CD4-positive, alpha-beta T cell treated with Interleukin-10 for 1 hour (primary cell): ENCODE data around the gene MAP1LC3B2.

Experiments
- DNase-seq: peaks from one replicate; pipeline ENCODE4 v3.0.0-alpha.2; 2020

The MAP1LC3B2 gene

GRCh38 chr12:116538076-116538591 lies 21.0 kb upstream of the MAP1LC3B2 start:
- DNase-seq = no peak

- no peak for DNase-seq
Observed at GRCh38 chr12:116538682-116539305, 20.4 kb upstream of the MAP1LC3B2 start.

- DNase-seq = no peak
Observed at GRCh38 chr12:116539361-116539771, 19.8 kb upstream of the MAP1LC3B2 start.

- DNase-seq = no peak
Observed at GRCh38 chr12:116539905-116540482, 19.2 kb upstream of the MAP1LC3B2 start.

- DNase-seq = no peak
Observed at GRCh38 chr12:116540622-116541152, 18.5 kb upstream of the MAP1LC3B2 start.

- no peak for DNase-seq
Observed at GRCh38 chr12:116541547-116542344, 17.4 kb upstream of the MAP1LC3B2 start.

- DNase-seq = no peak
Observed at GRCh38 chr12:116542345-116542956, 16.7 kb upstream of the MAP1LC3B2 start.

- DNase-seq = no peak
Observed at GRCh38 chr12:116544656-116545055, 14.5 kb upstream of the MAP1LC3B2 start.

GRCh38 chr12:116545144-116545543 lies 14.0 kb upstream of the MAP1LC3B2 start:
- no peak for DNase-seq

- no peak for DNase-seq
Observed at GRCh38 chr12:116545936-116546335, 13.2 kb upstream of the MAP1LC3B2 start.

GRCh38 chr12:116547955-116548501 lies 11.2 kb upstream of the MAP1LC3B2 start:
- no peak for DNase-seq

GRCh38 chr12:116549993-116550392 lies 9.2 kb upstream of the MAP1LC3B2 start:
- DNase-seq = no peak

GRCh38 chr12:116551151-116551550 lies 8.0 kb upstream of the MAP1LC3B2 start:
- DNase-seq = no peak

GRCh38 chr12:116551619-116551951 lies 7.6 kb upstream of the MAP1LC3B2 start:
- DNase-seq = no peak

- no peak for DNase-seq
Observed at GRCh38 chr12:116551952-116552772, 7.0 kb upstream of the MAP1LC3B2 start.

- DNase-seq = no peak
Observed at GRCh38 chr12:116552773-116553373, 6.3 kb upstream of the MAP1LC3B2 start.

GRCh38 chr12:116556356-116556952 lies 2.7 kb upstream of the MAP1LC3B2 start:
- DNase-seq = no peak

GRCh38 chr12:116556964-116557698 lies 2.0 kb upstream of the MAP1LC3B2 start:
- no peak for DNase-seq

- no peak for DNase-seq
Observed at GRCh38 chr12:116558280-116559161, 660 bp upstream of the MAP1LC3B2 start.
